Measurements from ENCODE around the gene GLYAT. TPM values are rescaled to one million over a fixed set of nuclear protein-coding genes. Genes with fewer than 3 reads are reported as not detected.

GLYAT gene
- total and polyA plus RNA-seq, 8 donors: 0.18 to 0.32 TPM; not detected in 6

DNA sequence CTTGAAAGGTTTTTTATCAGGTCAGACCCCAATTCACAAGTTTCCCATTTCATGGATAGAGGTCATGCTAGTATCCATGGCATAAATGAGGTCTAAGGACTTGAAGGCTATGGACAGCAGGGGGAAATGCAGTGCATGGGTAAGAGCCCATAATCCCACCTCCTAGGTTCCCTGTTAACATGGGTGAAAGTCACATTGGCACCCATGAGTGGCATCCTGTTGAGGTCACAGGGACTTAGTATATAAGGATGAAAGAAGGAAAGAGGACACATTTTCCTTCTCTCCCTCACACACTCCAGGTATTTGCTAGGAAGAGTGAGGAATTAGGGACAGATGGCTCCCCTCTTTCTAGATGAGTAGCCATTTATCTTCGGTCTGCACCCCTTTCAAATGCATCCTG, 9.4 kb upstream of the GLYAT start:
- H3K4me1 ChIP-seq: no peaks in the 10 kb centered on the region
- H3K36me3 ChIP-seq: no peaks in the 10 kb centered on the region
- WGBS, 2 donors: 76 to 85% methylated on average over 1 of the region's 1 CpG
- no peaks in the 10 kb centered on the region for H3K9me3 ChIP-seq
- no peaks in the 10 kb centered on the region for H3K27me3 ChIP-seq
- no peak overlapping the region for H3K27ac ChIP-seq
- FAIRE-seq (no peak), DNase-seq (no peak), ATAC-seq (no peak)
- H3K4me3 ChIP-seq: no peak overlapping the region
- intact Hi-C loops (cut with DNase I): no loop called here
- TF ChIP-seq, protein P1, sequence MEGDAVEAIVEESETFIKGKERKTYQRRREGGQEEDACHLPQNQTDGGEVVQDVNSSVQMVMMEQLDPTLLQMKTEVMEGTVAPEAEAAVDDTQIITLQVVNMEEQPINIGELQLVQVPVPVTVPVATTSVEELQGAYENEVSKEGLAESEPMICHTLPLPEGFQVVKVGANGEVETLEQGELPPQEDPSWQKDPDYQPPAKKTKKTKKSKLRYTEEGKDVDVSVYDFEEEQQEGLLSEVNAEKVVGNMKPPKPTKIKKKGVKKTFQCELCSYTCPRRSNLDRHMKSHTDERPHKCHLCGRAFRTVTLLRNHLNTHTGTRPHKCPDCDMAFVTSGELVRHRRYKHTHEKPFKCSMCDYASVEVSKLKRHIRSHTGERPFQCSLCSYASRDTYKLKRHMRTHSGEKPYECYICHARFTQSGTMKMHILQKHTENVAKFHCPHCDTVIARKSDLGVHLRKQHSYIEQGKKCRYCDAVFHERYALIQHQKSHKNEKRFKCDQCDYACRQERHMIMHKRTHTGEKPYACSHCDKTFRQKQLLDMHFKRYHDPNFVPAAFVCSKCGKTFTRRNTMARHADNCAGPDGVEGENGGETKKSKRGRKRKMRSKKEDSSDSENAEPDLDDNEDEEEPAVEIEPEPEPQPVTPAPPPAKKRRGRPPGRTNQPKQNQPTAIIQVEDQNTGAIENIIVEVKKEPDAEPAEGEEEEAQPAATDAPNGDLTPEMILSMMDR (IDR thresholded peaks at IDR 0.05): no peak

DNA sequence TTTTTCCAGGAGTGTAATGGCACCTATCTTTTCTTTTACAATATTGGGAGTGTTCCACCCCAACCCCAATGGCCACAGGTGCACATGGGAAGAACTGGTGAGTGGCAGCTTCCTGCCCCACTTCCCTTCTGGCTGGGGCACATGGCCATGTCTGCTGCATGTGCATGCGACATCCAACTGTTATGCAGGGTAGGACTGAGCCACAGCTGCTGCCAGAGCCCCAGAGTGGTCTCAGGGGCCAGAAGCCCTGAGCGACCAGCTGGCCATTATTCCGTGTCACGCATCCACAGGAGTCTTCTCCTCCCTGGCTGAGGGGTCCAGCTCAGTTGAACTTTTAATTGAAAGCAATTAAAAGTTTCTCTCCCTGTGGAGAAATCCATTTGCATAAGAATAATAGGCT, 8.7 kb upstream of the GLYAT start:
- Histone ChIP-seq H3K27me3 (no peaks in the 10 kb centered on the region), H3K4me1 (peaks cover 0 to 5% (median 5%) of the 10 kb centered on the region in 3 donors), H3K27ac (no peak overlapping the region), H3K4me3 (no peak overlapping the region), H3K9me3 (no peaks in the 10 kb centered on the region), H3K36me3 (no peaks in the 10 kb centered on the region)
- no peak for FAIRE-seq
- TF ChIP-seq, protein P1 (IDR thresholded peaks at IDR 0.05): no peak
- WGBS, 2 donors: 83 to 85% methylated on average over 4 of the region's 4 CpGs
- no peak for DNase-seq
- ATAC-seq: no peak
- intact Hi-C loops (cut with DNase I): no loop called here

DNA sequence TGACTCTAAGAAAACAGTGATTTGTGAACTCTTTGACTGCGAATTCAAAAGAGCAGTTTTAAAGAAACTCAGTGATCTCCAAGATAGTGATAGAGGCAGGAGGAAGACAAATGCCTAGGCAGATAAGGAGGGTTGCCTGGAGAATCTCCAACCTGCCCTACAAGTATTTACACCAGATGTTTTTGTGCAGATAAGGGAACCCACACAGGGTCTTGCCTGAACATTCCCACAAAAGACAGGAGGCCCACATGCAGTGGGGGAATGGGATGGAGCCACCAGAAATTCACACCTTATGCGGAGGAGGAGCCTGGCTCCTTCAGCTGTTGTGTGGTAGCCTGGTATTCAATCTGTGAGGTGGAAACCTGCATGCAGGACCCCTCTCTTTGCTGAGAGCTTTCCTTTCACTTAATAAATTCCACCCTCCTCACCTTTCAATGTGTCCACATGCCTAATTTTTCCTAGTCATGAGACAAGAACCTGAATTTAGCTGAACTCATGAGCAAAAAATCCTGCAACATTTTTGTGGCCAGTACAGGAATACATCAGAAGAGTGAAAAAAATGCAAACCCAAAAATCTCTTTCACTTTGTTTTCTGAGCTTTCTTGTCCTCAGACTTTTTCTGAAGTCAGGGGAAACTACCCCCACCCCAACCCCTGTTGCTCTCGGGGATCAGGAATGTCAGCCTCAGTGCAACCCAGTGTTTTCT, 8.1 kb upstream of the GLYAT start:
- WGBS, 2 donors: 68 to 80% methylated on average over 3 of the region's 3 CpGs

DNA sequence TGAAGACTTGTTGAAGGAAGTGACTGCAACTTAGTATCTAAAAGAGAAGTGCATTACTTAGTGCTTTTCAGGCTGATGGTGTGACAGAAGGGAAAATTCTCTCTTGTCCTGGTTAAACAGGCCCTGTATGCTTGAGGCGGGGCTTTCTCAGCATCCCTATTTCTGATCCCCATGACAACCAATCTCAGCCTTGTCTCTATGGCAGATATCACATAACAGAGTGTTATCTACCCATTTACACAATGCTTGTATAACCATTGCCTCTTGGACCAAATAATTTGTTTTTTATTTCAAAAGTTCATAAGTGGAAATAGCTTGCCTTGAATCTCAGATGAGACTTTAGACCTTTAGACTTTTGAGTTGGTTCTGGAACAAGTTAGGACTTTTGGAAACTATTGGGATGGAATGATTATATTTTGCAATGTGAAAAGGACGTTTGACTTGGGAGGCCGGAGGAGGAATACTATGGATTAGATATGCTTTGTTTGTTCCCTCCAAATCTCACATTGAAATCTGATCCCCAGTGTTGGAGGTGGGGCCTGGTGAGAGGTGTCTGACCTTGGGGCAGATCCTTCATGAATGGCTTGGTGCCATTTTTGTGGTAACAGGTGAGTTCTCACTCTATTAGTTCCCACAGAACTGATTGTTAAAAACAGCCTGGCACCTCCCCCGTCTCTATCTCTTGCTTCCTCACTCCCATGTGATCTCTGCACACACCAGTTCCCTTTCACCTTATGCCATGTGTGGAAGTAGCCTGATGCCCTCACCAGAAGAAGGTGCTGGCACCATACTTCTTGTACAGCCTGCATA, 3.1 kb upstream of the GLYAT start:
- H3K4me3 ChIP-seq: no peak overlapping the region
- no peaks in the 10 kb centered on the region for H3K27me3 ChIP-seq
- FAIRE-seq (no peak), DNase-seq (peak in 4 of 6 donors; percentile 41 to 83 (median 70)), ATAC-seq (peak; percentile 90 to 99 (median 96))
- peak overlapping the region in 2 of 4 donors; percentile 2 to 53 for H3K27ac ChIP-seq
- WGBS, 2 donors: 36 to 38% methylated on average over 4 of the region's 4 CpGs
- H3K36me3 ChIP-seq: no peaks in the 10 kb centered on the region
- H3K9me3 ChIP-seq: no peaks in the 10 kb centered on the region
- TF ChIP-seq, protein P1 (IDR thresholded peaks at IDR 0.05): no peak
- H3K4me1 ChIP-seq: peaks cover 0 to 9% (median 7%) of the 10 kb centered on the region in 3 donors
- intact Hi-C loops (cut with DNase I): no loop called here

More for the DNA sequence above, 8.1 kb upstream of the GLYAT start:
- Histone ChIP-seq H3K4me1 (peaks cover 0 to 9% (median 7%) of the 10 kb centered on the region in 3 donors), H3K36me3 (no peaks in the 10 kb centered on the region), H3K27ac (no peak overlapping the region), H3K27me3 (no peaks in the 10 kb centered on the region), H3K9me3 (no peaks in the 10 kb centered on the region), H3K4me3 (no peak overlapping the region)
- FAIRE-seq (no peak), DNase-seq (no peak), ATAC-seq (no peak)
- TF ChIP-seq, protein P1 (IDR thresholded peaks at IDR 0.05): no peak
- intact Hi-C loops (cut with DNase I): no loop called here

Measured in pancreas (tissue), 10 donors.